CD4-positive, alpha-beta memory T cell (primary cell): ENCODE results near the gene ZNF580. TPM values are rescaled to one million over a fixed set of nuclear protein-coding genes. Genes with fewer than 3 reads are reported as not detected.

Experiments
- CTCF ChIA-PET: fragments of 350-600 bp; sonication (Branson Sonifier 250); formaldehyde crosslinking; loops from one replicate; lab custom pipeline; 2021; ENCODE audit warnings: inconsistent platforms; ENCODE audit not compliant: partially characterized antibody; lab: Charles Lee
- POLR2A ChIA-PET: fragments of 350-600 bp; sonication (Branson Sonifier 250); formaldehyde crosslinking; loops from one replicate; lab custom pipeline; 2021; ENCODE audit not compliant: partially characterized antibody; lab: Charles Lee
- DNase-seq, 5 donors: peaks; one replicate each; pipeline versions ENCODE4 v3.0.0 to v3.0.0-alpha.2; 2020 to 2022; ENCODE audit warnings: mixed read lengths in 1 of 5
- H3K27ac ChIP-seq: one replicate; pipeline ENCODE4 v1.7.0; 2013; ENCODE audit warnings: low read depth, low read length
- H3K27me3 ChIP-seq: 2 replicates; pipeline ENCODE4 v1.7.0; 2013; ENCODE audit warnings: mild to moderate bottlenecking, low read length, moderate library complexity; ENCODE audit not compliant: insufficient read depth
- H3K36me3 ChIP-seq: 2 replicates; pipeline ENCODE4 v1.7.0; 2013; ENCODE audit warnings: mild to moderate bottlenecking, low read length, moderate library complexity; ENCODE audit not compliant: insufficient read depth
- H3K4me1 ChIP-seq: 2 replicates; pipeline ENCODE4 v1.7.0; 2013; ENCODE audit warnings: mild to moderate bottlenecking, low read length, moderate library complexity; ENCODE audit not compliant: insufficient read depth
- H3K4me3 ChIP-seq, 2 donors: one replicate each; pipeline ENCODE4 v1.7.0; 2013; ENCODE audit warnings: low read length in 2 of 2, mild to moderate bottlenecking in 1 of 2
- H3K9me3 ChIP-seq, 2 donors: one replicate each; pipeline ENCODE4 v1.7.0; 2013; ENCODE audit warnings: low read length in 2 of 2, control low read depth in 1 of 2; ENCODE audit not compliant: control insufficient read depth in 1 of 2
- H3K27ac Mint-ChIP-seq, 7 donors: one replicate each; pipeline ENCODE4 v1.8.0; 2020 to 2021; ENCODE audit warnings: mixed read lengths in 7 of 7, mild to moderate bottlenecking in 6 of 7, inconsistent platforms in 3 of 7, moderate library complexity in 3 of 7
- H3K27me3 Mint-ChIP-seq, 2 donors: one replicate each; pipeline ENCODE4 v1.8.0; 2020 to 2021; ENCODE audit warnings: mixed read lengths in 2 of 2
- H3K36me3 Mint-ChIP-seq, 2 donors: one replicate each; pipeline ENCODE4 v1.8.0; 2020 to 2021; ENCODE audit warnings: mixed read lengths in 2 of 2, inconsistent platforms in 1 of 2, mild to moderate bottlenecking in 1 of 2
- H3K4me1 Mint-ChIP-seq, 4 donors: one replicate each; pipeline ENCODE4 v1.8.0; 2020 to 2021; ENCODE audit warnings: mixed read lengths in 4 of 4, mild to moderate bottlenecking in 1 of 4
- H3K4me3 Mint-ChIP-seq, 8 donors: one replicate each; pipeline ENCODE4 v1.8.0; 2020 to 2021; ENCODE audit warnings: mixed read lengths in 8 of 8, mild to moderate bottlenecking in 7 of 8, moderate library complexity in 6 of 8, inconsistent platforms in 3 of 8
- H3K9me3 Mint-ChIP-seq, 8 donors: one replicate each; pipeline ENCODE4 v1.8.0; 2020 to 2021; ENCODE audit warnings: mixed read lengths in 8 of 8, mild to moderate bottlenecking in 5 of 8, inconsistent platforms in 3 of 8, moderate library complexity in 1 of 8
- intact Hi-C: fragments of 100-400 bp; cut with micrococcal nuclease; formaldehyde crosslinking; loops from one replicate; pipeline ENCODE4 v1.15.1; 2023
- polyA plus RNA-seq, 2 donors: library from polyadenylated mRNA; unstranded; fragments of 300-500 nt; fragmentation: Illumina TruSeq; gene quantifications; one replicate each; pipeline ENCODE4 v1.2.3, GENCODE V29; 2021
- total RNA-seq, 2 experiments: library from RNA; stranded (reverse); gene quantifications; one replicate each; pipeline ENCODE4 v1.2.3, GENCODE V29; 2021

ZNF580 gene
- total and polyA plus RNA-seq, 4 experiments from 2014 or later: 7.2 to 105 (median 55.2) TPM

GRCh38 chr19:55611983-55612645 lies 28.7 kb upstream of the ZNF580 start:
- no peak for DNase-seq
- peaks cover 5% of the 10 kb centered on the region for H3K36me3 ChIP-seq
- H3K27me3 Mint-ChIP-seq: no peaks in the 10 kb centered on the region
- no peak overlapping the region for H3K4me3 ChIP-seq
- peaks cover 0 to 2% (median 0%) of the 10 kb centered on the region in 8 donors for H3K9me3 Mint-ChIP-seq
- H3K4me3 Mint-ChIP-seq: no peak overlapping the region
- no peak overlapping the region for H3K27ac ChIP-seq
- peaks cover 16 to 49% of the 10 kb centered on the region in 2 donors for H3K36me3 Mint-ChIP-seq
- intact Hi-C loops: no loop called here
- no peaks in the 10 kb centered on the region for H3K9me3 ChIP-seq
- ChIA-PET POLR2A (interaction anchor here (1.0 to 2.9 kb wide), 2 partner anchors 8 to 12 kb away, joined by 3 to 10 read pairs; partner anchors contain the start of gene ZNF784), CTCF (interaction anchor here (0.6 to 1.1 kb wide), 2 partner anchors 108 to 1134 kb away, joined by 3 read pairs; no protein-coding TSS in a partner anchor)
- H3K27me3 ChIP-seq: no peaks in the 10 kb centered on the region
- H3K4me1 Mint-ChIP-seq: peaks cover 19 to 47% (median 29%) of the 10 kb centered on the region in 4 donors
- H3K4me1 ChIP-seq: peaks cover 3% of the 10 kb centered on the region
- H3K27ac Mint-ChIP-seq: peak overlapping the region in 4 of 7 donors; percentile 13 to 62 (median 24)

GRCh38 chr19:55613396-55613795 lies 27.4 kb upstream of the ZNF580 start:
- H3K4me3 Mint-ChIP-seq: no peak overlapping the region
- Histone ChIP-seq H3K27ac (no peak overlapping the region), H3K4me3 (no peak overlapping the region), H3K27me3 (no peaks in the 10 kb centered on the region), H3K36me3 (peaks cover 11% of the 10 kb centered on the region), H3K9me3 (no peaks in the 10 kb centered on the region), H3K4me1 (no peaks in the 10 kb centered on the region)
- peak in 1 of 5 donors; percentile 22 for DNase-seq
- H3K36me3 Mint-ChIP-seq: peaks cover 16 to 49% of the 10 kb centered on the region in 2 donors
- no peak overlapping the region for H3K27ac Mint-ChIP-seq
- POLR2A ChIA-PET: interaction anchor here (2.9 kb wide), 1 partner anchor 11 kb away, joined by 10 read pairs; the partner anchor contains the start of gene ZNF784
- CTCF ChIA-PET: no interaction called here
- H3K4me1 Mint-ChIP-seq: peaks cover 12 to 36% (median 21%) of the 10 kb centered on the region in 4 donors
- H3K9me3 Mint-ChIP-seq: no peaks in the 10 kb centered on the region
- intact Hi-C loops: no loop called here
- H3K27me3 Mint-ChIP-seq: no peaks in the 10 kb centered on the region

- Histone ChIP-seq H3K27me3 (no peaks in the 10 kb centered on the region), H3K36me3 (peaks cover 11% of the 10 kb centered on the region), H3K4me3 (no peak overlapping the region), H3K27ac (no peak overlapping the region), H3K4me1 (no peaks in the 10 kb centered on the region), H3K9me3 (no peaks in the 10 kb centered on the region)
- Mint-ChIP-seq H3K9me3 (no peaks in the 10 kb centered on the region), H3K4me3 (no peak overlapping the region), H3K36me3 (peaks cover 16 to 44% of the 10 kb centered on the region in 2 donors), H3K27me3 (no peaks in the 10 kb centered on the region), H3K4me1 (peaks cover 9 to 30% (median 17%) of the 10 kb centered on the region in 4 donors), H3K27ac (no peak overlapping the region)
- intact Hi-C loops: no loop called here
- DNase-seq: peak in 1 of 5 donors; percentile 15
- CTCF ChIA-PET: no interaction called here
- POLR2A ChIA-PET: no interaction called here
Measured at GRCh38 chr19:55613930-55614710, 26.7 kb upstream of the ZNF580 start.

GRCh38 chr19:55614711-55615542 lies 25.9 kb upstream of the ZNF580 start:
- peaks cover 7 to 22% (median 16%) of the 10 kb centered on the region in 4 donors for H3K4me1 Mint-ChIP-seq
- Histone ChIP-seq H3K4me1 (no peaks in the 10 kb centered on the region), H3K4me3 (no peak overlapping the region), H3K36me3 (peaks cover 11% of the 10 kb centered on the region), H3K27me3 (no peaks in the 10 kb centered on the region), H3K27ac (no peak overlapping the region), H3K9me3 (no peaks in the 10 kb centered on the region)
- H3K27ac Mint-ChIP-seq: no peak overlapping the region
- H3K27me3 Mint-ChIP-seq: no peaks in the 10 kb centered on the region
- intact Hi-C loops: no loop called here
- ChIA-PET CTCF (no interaction called here), POLR2A (interaction anchor here (0.7 kb wide), 1 partner anchor 9 kb away, joined by 3 read pairs; the partner anchor contains the start of gene ZNF784)
- H3K4me3 Mint-ChIP-seq: no peak overlapping the region
- peak in 1 of 5 donors; percentile 7 for DNase-seq
- no peaks in the 10 kb centered on the region for H3K9me3 Mint-ChIP-seq
- H3K36me3 Mint-ChIP-seq: peaks cover 13 to 36% of the 10 kb centered on the region in 2 donors

- intact Hi-C loops: no loop called here
- H3K27me3 ChIP-seq: no peaks in the 10 kb centered on the region
- H3K4me3 ChIP-seq: no peak overlapping the region
- Mint-ChIP-seq H3K4me3 (no peak overlapping the region), H3K27ac (no peak overlapping the region), H3K4me1 (peaks cover 9 to 26% (median 17%) of the 10 kb centered on the region in 4 donors), H3K9me3 (no peaks in the 10 kb centered on the region), H3K27me3 (no peaks in the 10 kb centered on the region), H3K36me3 (peaks cover 12 to 33% of the 10 kb centered on the region in 2 donors)
- peak in 1 of 5 donors; percentile 17 for DNase-seq
- POLR2A ChIA-PET: interaction anchor here (0.7 to 1.4 kb wide), 2 partner anchors 9 to 34 kb away, joined by 3 read pairs; partner anchors contain the start of gene ZNF784
- H3K4me1 ChIP-seq: peaks cover 5% of the 10 kb centered on the region
- CTCF ChIA-PET: no interaction called here
- no peak overlapping the region for H3K27ac ChIP-seq
- H3K36me3 ChIP-seq: peaks cover 11% of the 10 kb centered on the region
- no peaks in the 10 kb centered on the region for H3K9me3 ChIP-seq
Measured at GRCh38 chr19:55615543-55616394, 25.0 kb upstream of the ZNF580 start.

GRCh38 chr19:55616395-55616875 lies 24.4 kb upstream of the ZNF580 start:
- H3K27ac ChIP-seq: no peak overlapping the region
- Mint-ChIP-seq H3K4me1 (peaks cover 8 to 25% (median 16%) of the 10 kb centered on the region in 4 donors), H3K36me3 (peaks cover 12 to 27% of the 10 kb centered on the region in 2 donors), H3K27ac (no peak overlapping the region), H3K9me3 (no peaks in the 10 kb centered on the region), H3K27me3 (no peaks in the 10 kb centered on the region), H3K4me3 (peak overlapping the region in 1 of 8 donors; percentile 10)
- intact Hi-C loops: no loop called here
- no peaks in the 10 kb centered on the region for H3K27me3 ChIP-seq
- CTCF ChIA-PET: no interaction called here
- peak in 1 of 5 donors; percentile 6 for DNase-seq
- H3K4me3 ChIP-seq: no peak overlapping the region
- POLR2A ChIA-PET: interaction anchor here (1.4 kb wide), 1 partner anchor 33 kb away, joined by 3 read pairs; no protein-coding TSS in a partner anchor
- no peaks in the 10 kb centered on the region for H3K9me3 ChIP-seq
- peaks cover 10% of the 10 kb centered on the region for H3K36me3 ChIP-seq
- H3K4me1 ChIP-seq: peaks cover 5% of the 10 kb centered on the region
